ENCODE results near the gene NLRC5. TPM values are rescaled to one million over a fixed set of nuclear protein-coding genes. Genes with fewer than 3 reads are reported as not detected.
A peak's percentile ranks its signal among the peaks of the same experiment; 100 is the strongest.

NLRC5 gene
- total RNA-seq, 1 donor from 2014 or later: 1.5 TPM

DNA sequence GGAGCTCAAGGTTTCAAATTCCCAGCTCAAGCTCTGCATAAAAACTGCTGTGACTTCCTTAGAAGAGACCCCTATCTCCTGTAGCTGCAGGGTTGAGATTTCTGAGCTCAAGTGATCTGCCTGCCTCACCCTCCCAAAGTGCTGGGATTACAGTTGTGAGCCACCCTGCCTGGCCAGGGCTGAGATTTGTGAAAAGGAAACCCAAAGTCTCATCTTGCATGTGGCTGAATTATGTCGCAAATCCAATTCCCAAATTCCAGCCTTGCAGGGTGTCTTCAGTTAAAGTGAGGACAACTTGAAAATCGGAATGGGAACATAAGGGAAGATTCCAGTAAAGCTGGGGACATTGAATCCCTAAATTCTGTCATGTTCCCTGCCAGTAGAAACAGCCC is 41.8 kb upstream of the NLRC5 start:
- Mint-ChIP-seq H3K4me1 (ENCODE audit: low read depth, unreplicated experiment) (no peaks in the 10 kb centered on the region), H3K27me3 (ENCODE audit: unreplicated experiment) (peaks cover 4% of the 10 kb centered on the region), H3K27ac (ENCODE audit: unreplicated experiment) (no peak overlapping the region), H3K36me3 (ENCODE audit: unreplicated experiment) (peaks cover 4% of the 10 kb centered on the region), H3K9me3 (ENCODE audit: unreplicated experiment) (peaks cover 7% of the 10 kb centered on the region), H3K4me3 (ENCODE audit: unreplicated experiment) (no peak overlapping the region)
- DNase-seq: no peak
- TF ChIP-seq, protein P1, sequence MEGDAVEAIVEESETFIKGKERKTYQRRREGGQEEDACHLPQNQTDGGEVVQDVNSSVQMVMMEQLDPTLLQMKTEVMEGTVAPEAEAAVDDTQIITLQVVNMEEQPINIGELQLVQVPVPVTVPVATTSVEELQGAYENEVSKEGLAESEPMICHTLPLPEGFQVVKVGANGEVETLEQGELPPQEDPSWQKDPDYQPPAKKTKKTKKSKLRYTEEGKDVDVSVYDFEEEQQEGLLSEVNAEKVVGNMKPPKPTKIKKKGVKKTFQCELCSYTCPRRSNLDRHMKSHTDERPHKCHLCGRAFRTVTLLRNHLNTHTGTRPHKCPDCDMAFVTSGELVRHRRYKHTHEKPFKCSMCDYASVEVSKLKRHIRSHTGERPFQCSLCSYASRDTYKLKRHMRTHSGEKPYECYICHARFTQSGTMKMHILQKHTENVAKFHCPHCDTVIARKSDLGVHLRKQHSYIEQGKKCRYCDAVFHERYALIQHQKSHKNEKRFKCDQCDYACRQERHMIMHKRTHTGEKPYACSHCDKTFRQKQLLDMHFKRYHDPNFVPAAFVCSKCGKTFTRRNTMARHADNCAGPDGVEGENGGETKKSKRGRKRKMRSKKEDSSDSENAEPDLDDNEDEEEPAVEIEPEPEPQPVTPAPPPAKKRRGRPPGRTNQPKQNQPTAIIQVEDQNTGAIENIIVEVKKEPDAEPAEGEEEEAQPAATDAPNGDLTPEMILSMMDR (IDR thresholded peaks at IDR 0.05; ENCODE audit: partially characterized antibody, unreplicated experiment): no peak

DNA sequence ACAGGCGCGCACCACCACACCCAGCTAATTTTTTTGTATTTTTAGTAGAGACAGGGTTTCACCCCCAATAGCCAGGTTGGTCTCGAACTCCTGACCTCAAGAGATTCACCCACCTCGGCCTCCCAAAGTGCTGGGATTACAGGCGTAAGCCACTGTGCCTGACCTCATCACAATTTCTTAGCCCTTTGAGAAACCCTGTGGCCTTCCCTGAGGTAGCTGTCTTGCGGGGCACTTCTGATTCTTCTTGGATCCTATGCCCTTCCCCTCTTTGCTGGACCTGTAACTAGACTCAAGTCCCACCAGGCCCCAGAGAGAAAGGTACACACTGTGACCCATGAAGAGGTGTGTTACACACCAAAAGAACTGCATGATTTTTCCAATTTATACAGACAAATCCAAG is 41.1 kb upstream of the NLRC5 start:
- Mint-ChIP-seq H3K27ac (ENCODE audit: unreplicated experiment) (no peak overlapping the region), H3K4me3 (ENCODE audit: unreplicated experiment) (no peak overlapping the region)

GRCh38 chr16:56950051-56950450 is 39.3 kb upstream of the NLRC5 start:
- H3K27me3 Mint-ChIP-seq (ENCODE audit: unreplicated experiment): peaks cover 4% of the 10 kb centered on the region
- no peaks in the 10 kb centered on the region for H3K4me1 Mint-ChIP-seq (ENCODE audit: low read depth, unreplicated experiment)
- H3K27ac Mint-ChIP-seq (ENCODE audit: unreplicated experiment): no peak overlapping the region
- no peak for DNase-seq
- H3K36me3 Mint-ChIP-seq (ENCODE audit: unreplicated experiment): peaks cover under 1% of the 10 kb centered on the region
- TF ChIP-seq, protein P1 (IDR thresholded peaks at IDR 0.05; ENCODE audit: partially characterized antibody, unreplicated experiment): no peak
- H3K4me3 Mint-ChIP-seq (ENCODE audit: unreplicated experiment): no peak overlapping the region
- H3K9me3 Mint-ChIP-seq (ENCODE audit: unreplicated experiment): peaks cover 8% of the 10 kb centered on the region

More for the DNA sequence above, 41.1 kb upstream of the NLRC5 start:
- peaks cover 8% of the 10 kb centered on the region for H3K9me3 Mint-ChIP-seq (ENCODE audit: unreplicated experiment)
- no peak for DNase-seq
- peaks cover 4% of the 10 kb centered on the region for H3K36me3 Mint-ChIP-seq (ENCODE audit: unreplicated experiment)
- H3K4me1 Mint-ChIP-seq (ENCODE audit: low read depth, unreplicated experiment): no peaks in the 10 kb centered on the region
- H3K27me3 Mint-ChIP-seq (ENCODE audit: unreplicated experiment): peaks cover 4% of the 10 kb centered on the region
- TF ChIP-seq, protein P1 (IDR thresholded peaks at IDR 0.05; ENCODE audit: partially characterized antibody, unreplicated experiment): no peak

GRCh38 chr16:56950455-56950854 is 38.9 kb upstream of the NLRC5 start:
- no peak for DNase-seq
- no peak overlapping the region for H3K4me3 Mint-ChIP-seq (ENCODE audit: unreplicated experiment)
- H3K36me3 Mint-ChIP-seq (ENCODE audit: unreplicated experiment): no peaks in the 10 kb centered on the region
- H3K4me1 Mint-ChIP-seq (ENCODE audit: low read depth, unreplicated experiment): no peaks in the 10 kb centered on the region
- peaks cover 8% of the 10 kb centered on the region for H3K9me3 Mint-ChIP-seq (ENCODE audit: unreplicated experiment)
- TF ChIP-seq, protein P1 (IDR thresholded peaks at IDR 0.05; ENCODE audit: partially characterized antibody, unreplicated experiment): no peak
- H3K27me3 Mint-ChIP-seq (ENCODE audit: unreplicated experiment): peaks cover 4% of the 10 kb centered on the region
- no peak overlapping the region for H3K27ac Mint-ChIP-seq (ENCODE audit: unreplicated experiment)

DNA sequence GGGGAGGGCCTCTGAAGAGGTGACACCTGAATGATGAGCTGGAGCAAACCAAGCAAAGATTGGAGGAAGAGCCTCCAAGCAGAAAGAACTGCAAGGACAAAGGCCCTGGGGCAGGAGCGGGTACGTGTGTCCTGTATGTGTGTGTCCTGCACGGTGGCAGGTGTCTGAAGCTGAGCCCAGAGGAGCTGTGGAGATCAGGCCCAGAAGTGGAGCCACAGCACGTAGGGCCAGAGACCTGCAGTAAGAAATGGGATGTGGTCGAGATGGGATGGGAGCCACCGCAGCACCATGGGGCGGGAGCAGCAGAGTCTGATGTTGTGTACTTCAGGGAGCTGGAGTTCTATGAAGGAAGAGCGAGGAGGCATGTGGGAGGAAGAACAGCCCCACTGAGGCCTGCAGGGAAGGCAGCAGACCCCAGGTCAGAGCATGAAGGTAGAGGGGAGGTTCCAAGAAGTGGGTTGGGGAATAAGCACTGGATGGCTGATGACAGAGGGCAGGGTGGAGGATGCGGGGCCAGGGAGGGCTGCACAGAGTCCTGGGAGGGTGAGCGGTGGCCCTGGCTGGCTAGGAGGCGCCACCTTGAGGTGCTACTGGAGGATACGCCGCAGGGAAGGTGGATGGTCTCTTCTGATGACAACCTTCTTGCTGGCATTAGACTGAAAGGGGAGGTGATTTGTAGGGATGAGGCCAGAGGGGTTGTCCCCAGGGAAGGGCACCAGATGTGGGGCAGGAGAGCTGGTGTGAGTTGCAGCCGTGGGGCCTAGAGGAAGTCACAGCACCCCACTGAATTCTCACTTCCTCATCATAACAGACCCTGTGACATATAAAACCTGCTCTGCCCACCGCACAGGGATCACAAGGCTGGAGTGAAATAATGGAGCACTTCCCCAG is 38.2 kb upstream of the NLRC5 start:
- Mint-ChIP-seq H3K36me3 (ENCODE audit: unreplicated experiment) (no peaks in the 10 kb centered on the region), H3K4me1 (ENCODE audit: low read depth, unreplicated experiment) (no peaks in the 10 kb centered on the region), H3K27ac (ENCODE audit: unreplicated experiment) (peak overlapping the region; percentile 41), H3K27me3 (ENCODE audit: unreplicated experiment) (peaks cover 4% of the 10 kb centered on the region), H3K9me3 (ENCODE audit: unreplicated experiment) (peaks cover 8% of the 10 kb centered on the region), H3K4me3 (ENCODE audit: unreplicated experiment) (no peak overlapping the region)
- TF ChIP-seq, protein P1 (IDR thresholded peaks at IDR 0.05; ENCODE audit: partially characterized antibody, unreplicated experiment): no peak
- peak; percentile 65 for DNase-seq
